DND-41 (cell line): ENCODE results near the gene JAZF1.

ENCODE experiments used
- EZH2 ChIP-seq: IDR thresholded peaks from 3 replicates; pipeline ENCODE4 v1.6.1; 2012; ENCODE audit warnings: borderline replicate concordance, low read depth, mild to moderate bottlenecking, moderate library complexity, low read length, inconsistent platforms; ENCODE audit not compliant: severe bottlenecking
- TF ChIP-seq, protein P1 (sequence below): IDR thresholded peaks from 2 replicates; pipeline ENCODE4 v1.5.1; 2012; ENCODE audit warnings: borderline replicate concordance, low read length, moderate library complexity, mild to moderate bottlenecking; ENCODE audit not compliant: poor library complexity, severe bottlenecking; ENCODE audit errors: extremely low read depth

DNA sequence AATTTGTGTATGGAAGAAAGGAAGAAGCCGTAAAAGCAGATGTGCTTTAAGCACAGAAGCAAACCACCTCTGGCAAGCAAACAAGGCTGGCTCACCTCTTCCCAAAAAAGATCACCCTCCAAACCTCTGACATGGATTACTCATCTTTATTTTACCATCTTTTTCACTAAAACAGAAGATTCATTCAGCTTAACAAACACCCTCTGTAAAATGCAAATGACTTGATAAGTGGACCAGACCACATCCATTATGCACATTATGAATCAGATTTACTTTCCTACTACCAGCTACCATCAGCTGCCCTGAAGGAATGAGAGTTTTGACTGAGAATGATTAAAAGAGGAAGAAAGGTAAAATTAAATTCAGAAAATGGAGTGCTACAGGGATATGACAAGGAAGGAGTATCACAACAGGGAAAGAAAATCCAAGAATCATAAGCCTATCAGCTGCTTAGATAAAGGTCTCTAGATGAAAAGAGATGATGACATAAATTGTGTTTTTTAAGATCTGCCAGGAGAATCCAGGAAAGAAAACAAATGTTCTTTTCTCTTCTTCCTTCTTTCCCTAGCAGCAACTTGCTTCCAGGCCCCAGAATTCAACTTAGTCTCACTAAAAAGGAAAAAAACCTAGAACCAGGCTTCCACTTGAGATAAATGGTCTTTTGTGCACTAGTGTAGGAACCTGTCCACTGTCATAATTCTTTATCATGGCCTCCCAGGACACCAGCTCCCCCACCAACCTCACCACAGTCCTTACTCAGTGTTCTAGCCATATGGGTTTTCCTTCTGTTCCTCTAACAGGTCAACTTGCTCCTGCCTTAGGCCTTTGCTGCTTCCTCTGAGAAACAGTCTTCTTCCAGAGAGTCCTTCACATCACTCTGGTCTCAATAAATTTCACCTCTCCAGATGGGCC, 47.4 kb downstream of the JAZF1 start:
- TF ChIP-seq, protein P1, sequence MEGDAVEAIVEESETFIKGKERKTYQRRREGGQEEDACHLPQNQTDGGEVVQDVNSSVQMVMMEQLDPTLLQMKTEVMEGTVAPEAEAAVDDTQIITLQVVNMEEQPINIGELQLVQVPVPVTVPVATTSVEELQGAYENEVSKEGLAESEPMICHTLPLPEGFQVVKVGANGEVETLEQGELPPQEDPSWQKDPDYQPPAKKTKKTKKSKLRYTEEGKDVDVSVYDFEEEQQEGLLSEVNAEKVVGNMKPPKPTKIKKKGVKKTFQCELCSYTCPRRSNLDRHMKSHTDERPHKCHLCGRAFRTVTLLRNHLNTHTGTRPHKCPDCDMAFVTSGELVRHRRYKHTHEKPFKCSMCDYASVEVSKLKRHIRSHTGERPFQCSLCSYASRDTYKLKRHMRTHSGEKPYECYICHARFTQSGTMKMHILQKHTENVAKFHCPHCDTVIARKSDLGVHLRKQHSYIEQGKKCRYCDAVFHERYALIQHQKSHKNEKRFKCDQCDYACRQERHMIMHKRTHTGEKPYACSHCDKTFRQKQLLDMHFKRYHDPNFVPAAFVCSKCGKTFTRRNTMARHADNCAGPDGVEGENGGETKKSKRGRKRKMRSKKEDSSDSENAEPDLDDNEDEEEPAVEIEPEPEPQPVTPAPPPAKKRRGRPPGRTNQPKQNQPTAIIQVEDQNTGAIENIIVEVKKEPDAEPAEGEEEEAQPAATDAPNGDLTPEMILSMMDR: no peak
- TF ChIP-seq EZH2: no peak
